Sigmoid colon (tissue), 7 donors: ENCODE data around the gene RSPRY1. TPM values are rescaled to one million over a fixed set of nuclear protein-coding genes. Genes with fewer than 3 reads are reported as not detected.

Source experiments
- DNase-seq: peaks from one replicate; pipeline ENCODE4 v3.0.0-alpha.2; 2019
- H3K27ac ChIP-seq, 4 donors: fragments of 200-600 bp; sonication (generic); one replicate each; pipeline ENCODE4 v1.5.1; 2016 to 2019; ENCODE audit warnings: mild to moderate bottlenecking in 1 of 4
- H3K27me3 ChIP-seq, 3 donors: fragments of 200-600 bp; sonication (generic); one replicate each; pipeline ENCODE4 v1.5.1; 2019; ENCODE audit warnings: mild to moderate bottlenecking in 1 of 3
- H3K36me3 ChIP-seq, 4 donors: fragments of 200-600 bp; sonication (generic); one replicate each; pipeline ENCODE4 v1.5.1; 2016 to 2019
- H3K4me1 ChIP-seq, 4 donors: fragments of 200-600 bp; sonication (generic); one replicate each; pipeline ENCODE4 v1.5.1; 2017 to 2019
- H3K4me3 ChIP-seq, 4 donors: fragments of 200-600 bp; sonication (generic); one replicate each; pipeline ENCODE4 v1.5.1; 2017 to 2019; ENCODE audit warnings: mild to moderate bottlenecking in 2 of 4, moderate library complexity in 1 of 4
- H3K9me3 ChIP-seq, 4 donors: fragments of 200-600 bp in 3 of 4; sonication (generic) in 3 of 4; one replicate each; pipeline versions ENCODE4 v1.5.1 to v1.6.1; 2013 to 2019
- EP300 ChIP-seq, 4 donors: sonication (generic); formaldehyde crosslinking; IDR thresholded peaks; one replicate each; pipeline ENCODE4 v1.6.1; 2017; ENCODE audit warnings: antibody characterized with exemption in 4 of 4
- POLR2A ChIP-seq, 2 donors: fragments of 450-650 bp; IDR thresholded peaks; one replicate each; pipeline ENCODE4 v1.6.1; 2016; ENCODE audit warnings: antibody characterized with exemption in 2 of 2, mild to moderate bottlenecking in 2 of 2, moderate library complexity in 2 of 2
- POLR2AphosphoS5 ChIP-seq, 4 donors: sonication (generic); formaldehyde crosslinking; IDR thresholded peaks; one replicate each; pipeline ENCODE4 v1.6.1; 2017; ENCODE audit warnings: antibody characterized with exemption in 4 of 4
- WGBS, 2 donors: extraction: QIAGEN DNeasy Blood & Tissue Kit; methylation state at CpG; one replicate each; pipeline ENCODE4 v1.1.7; 2013; 5-methylcytosine and 5-hydroxymethylcytosine counted together
- intact Hi-C: fragments of 100-400 bp; cut with DNase I; formaldehyde crosslinking; loops from one replicate; pipeline ENCODE4 v1.15.1; 2023
- polyA plus RNA-seq, 3 donors: library from polyadenylated mRNA; stranded (reverse); fragments of 200-250 nt; gene quantifications; one replicate each; pipeline ENCODE4 v1.2.3, GENCODE V29; 2013
- total RNA-seq, 4 donors: library from RNA; depleted of rRNA; stranded (reverse); fragments of >200 nt; gene quantifications; one replicate each; pipeline ENCODE4 v1.1.0, GENCODE V29; 2016
- TF ChIP-seq, protein P1 (sequence below), 4 experiments: fragments of 450-650 bp in 3 of 4; fragments of 200-600 bp in 1 of 4; IDR thresholded peaks; one replicate each; pipeline ENCODE4 v1.5.1; 2016 to 2019; ENCODE audit warnings: antibody characterized with exemption in 4 of 4, mild to moderate bottlenecking in 3 of 4, moderate library complexity in 2 of 4
- donor health status: healthy with polysubstance abuse.
- donor health status: Bipolar disorder and iron deficiency.
- donor health status: healthy.

The RSPRY1 gene
- total and polyA plus RNA-seq, 7 donors = 12.6 to 42.7 (median 30.6) TPM

DNA sequence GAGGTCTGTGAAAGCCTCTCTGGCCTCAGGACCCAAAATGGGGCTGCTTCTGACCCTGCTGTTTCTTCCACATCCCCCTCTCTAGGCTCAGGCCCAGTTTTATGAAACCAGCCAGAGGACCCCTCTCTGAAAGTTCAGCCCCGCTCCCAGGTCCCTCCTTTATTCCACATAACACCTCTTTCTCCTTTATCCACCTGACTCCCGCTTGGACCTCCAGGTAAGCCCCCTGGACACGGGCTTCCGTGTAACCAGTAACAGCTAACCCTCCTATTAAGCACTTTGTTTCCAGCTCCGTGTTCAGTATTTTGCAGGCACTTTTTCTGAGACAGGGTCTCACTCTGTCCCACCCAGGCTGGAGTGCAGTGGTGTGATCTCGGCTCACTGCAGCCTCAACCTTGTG, 37.6 kb upstream of the RSPRY1 start:
- no peaks in the 10 kb centered on the region for H3K9me3 ChIP-seq
- TF ChIP-seq POLR2AphosphoS5 (IDR thresholded peaks at IDR 0.05) (no peak), POLR2A (IDR thresholded peaks at IDR 0.05) (no peak), EP300 (IDR thresholded peaks at IDR 0.05) (no peak)
- TF ChIP-seq, protein P1, sequence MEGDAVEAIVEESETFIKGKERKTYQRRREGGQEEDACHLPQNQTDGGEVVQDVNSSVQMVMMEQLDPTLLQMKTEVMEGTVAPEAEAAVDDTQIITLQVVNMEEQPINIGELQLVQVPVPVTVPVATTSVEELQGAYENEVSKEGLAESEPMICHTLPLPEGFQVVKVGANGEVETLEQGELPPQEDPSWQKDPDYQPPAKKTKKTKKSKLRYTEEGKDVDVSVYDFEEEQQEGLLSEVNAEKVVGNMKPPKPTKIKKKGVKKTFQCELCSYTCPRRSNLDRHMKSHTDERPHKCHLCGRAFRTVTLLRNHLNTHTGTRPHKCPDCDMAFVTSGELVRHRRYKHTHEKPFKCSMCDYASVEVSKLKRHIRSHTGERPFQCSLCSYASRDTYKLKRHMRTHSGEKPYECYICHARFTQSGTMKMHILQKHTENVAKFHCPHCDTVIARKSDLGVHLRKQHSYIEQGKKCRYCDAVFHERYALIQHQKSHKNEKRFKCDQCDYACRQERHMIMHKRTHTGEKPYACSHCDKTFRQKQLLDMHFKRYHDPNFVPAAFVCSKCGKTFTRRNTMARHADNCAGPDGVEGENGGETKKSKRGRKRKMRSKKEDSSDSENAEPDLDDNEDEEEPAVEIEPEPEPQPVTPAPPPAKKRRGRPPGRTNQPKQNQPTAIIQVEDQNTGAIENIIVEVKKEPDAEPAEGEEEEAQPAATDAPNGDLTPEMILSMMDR (IDR thresholded peaks at IDR 0.05) = no peak
- H3K27me3 ChIP-seq = no peaks in the 10 kb centered on the region
- H3K27ac ChIP-seq = peak overlapping the region in 3 of 4 donors; percentile 8 to 34 (median 14)
- no peak overlapping the region for H3K4me3 ChIP-seq
- intact Hi-C loops = no loop called here
- DNase-seq = peak; percentile 57
- H3K4me1 ChIP-seq = peaks cover 0 to 26% (median 22%) of the 10 kb centered on the region in 4 donors
- 97% methylated on average over 6 of the region's 6 CpGs for WGBS, 2 donors
- peaks cover 0 to 19% (median 0%) of the 10 kb centered on the region in 4 donors for H3K36me3 ChIP-seq

DNA sequence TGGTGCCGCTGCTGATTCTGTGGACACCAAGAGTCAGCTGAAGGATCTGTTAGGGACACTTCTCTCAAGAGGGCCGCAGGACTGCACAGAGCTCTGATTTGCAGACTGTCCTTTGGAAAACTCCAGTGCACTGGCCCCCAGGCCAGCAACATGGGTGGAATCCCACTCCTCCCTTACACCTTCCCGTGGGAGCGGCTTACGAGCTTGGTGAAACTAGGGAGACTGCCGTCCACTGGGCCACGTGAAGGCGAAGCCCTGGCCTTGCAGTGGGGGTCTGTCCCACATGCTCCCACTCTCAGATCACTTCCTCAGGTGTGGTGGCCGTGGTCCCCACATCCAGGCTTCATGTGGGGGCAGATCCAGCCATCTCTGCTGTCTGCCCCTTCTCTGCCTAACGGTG, 36.7 kb upstream of the RSPRY1 start:
- intact Hi-C loops = no loop called here
- Histone ChIP-seq H3K36me3 (peaks cover 0 to 28% (median 2%) of the 10 kb centered on the region in 4 donors), H3K4me1 (peaks cover 0 to 33% (median 22%) of the 10 kb centered on the region in 4 donors), H3K27ac (no peak overlapping the region), H3K27me3 (no peaks in the 10 kb centered on the region), H3K4me3 (no peak overlapping the region), H3K9me3 (no peaks in the 10 kb centered on the region)
- TF ChIP-seq, protein P1 (IDR thresholded peaks at IDR 0.05) = no peak
- TF ChIP-seq EP300 (IDR thresholded peaks at IDR 0.05) = no peak
- TF ChIP-seq POLR2A (IDR thresholded peaks at IDR 0.05) = no peak
- no peak for TF ChIP-seq POLR2AphosphoS5 (IDR thresholded peaks at IDR 0.05)
- DNase-seq = peak; percentile 52
- WGBS, 2 donors = 94 to 96% methylated on average over 10 of the region's 10 CpGs

DNA sequence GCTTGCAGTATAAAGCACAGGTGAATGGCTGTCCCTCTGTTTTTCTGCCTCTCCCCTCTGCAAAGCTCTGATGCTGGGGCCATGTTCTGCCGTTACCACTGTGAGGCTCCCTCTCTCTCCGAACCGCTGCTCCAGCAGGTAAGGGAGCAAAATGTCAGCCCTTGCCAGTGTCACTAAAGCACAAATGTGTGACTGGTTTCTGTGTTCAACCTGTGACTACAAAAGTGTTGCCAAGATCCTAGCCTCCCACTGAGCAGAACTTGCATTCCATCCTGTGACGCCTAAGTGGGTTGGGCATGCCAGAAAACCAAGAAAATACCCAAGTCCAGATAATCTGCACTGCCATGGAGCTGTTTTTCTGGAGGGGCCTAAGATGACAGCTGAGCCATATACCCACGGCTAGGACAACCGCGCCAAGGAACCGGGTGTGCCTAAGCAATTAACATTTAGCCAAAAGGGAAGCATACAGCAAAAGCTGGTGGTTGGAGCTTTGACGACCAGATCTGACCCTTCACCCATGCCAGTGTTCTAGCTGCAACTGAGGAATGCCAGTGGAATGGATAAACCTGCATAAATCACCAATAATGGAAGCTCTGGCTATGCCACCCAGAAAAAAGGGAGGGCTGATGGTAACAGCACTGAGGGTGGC, 35.3 kb upstream of the RSPRY1 start:
- peak; percentile 47 for DNase-seq
- H3K36me3 ChIP-seq = peaks cover 0 to 42% (median 3%) of the 10 kb centered on the region in 4 donors
- no peaks in the 10 kb centered on the region for H3K9me3 ChIP-seq
- H3K4me1 ChIP-seq = peaks cover 0 to 33% (median 22%) of the 10 kb centered on the region in 4 donors
- TF ChIP-seq, protein P1 (IDR thresholded peaks at IDR 0.05) = no peak
- TF ChIP-seq POLR2A (IDR thresholded peaks at IDR 0.05) = no peak
- TF ChIP-seq POLR2AphosphoS5 (IDR thresholded peaks at IDR 0.05) = no peak
- TF ChIP-seq EP300 (IDR thresholded peaks at IDR 0.05) = no peak
- intact Hi-C loops = loop anchor here (5.0 kb wide), 1 partner anchor 59 kb away; the partner anchor contains the start of gene CPNE2
- no peaks in the 10 kb centered on the region for H3K27me3 ChIP-seq
- no peak overlapping the region for H3K27ac ChIP-seq
- H3K4me3 ChIP-seq = no peak overlapping the region
- 68 to 86% methylated on average over 9 of the region's 9 CpGs for WGBS, 2 donors

DNA sequence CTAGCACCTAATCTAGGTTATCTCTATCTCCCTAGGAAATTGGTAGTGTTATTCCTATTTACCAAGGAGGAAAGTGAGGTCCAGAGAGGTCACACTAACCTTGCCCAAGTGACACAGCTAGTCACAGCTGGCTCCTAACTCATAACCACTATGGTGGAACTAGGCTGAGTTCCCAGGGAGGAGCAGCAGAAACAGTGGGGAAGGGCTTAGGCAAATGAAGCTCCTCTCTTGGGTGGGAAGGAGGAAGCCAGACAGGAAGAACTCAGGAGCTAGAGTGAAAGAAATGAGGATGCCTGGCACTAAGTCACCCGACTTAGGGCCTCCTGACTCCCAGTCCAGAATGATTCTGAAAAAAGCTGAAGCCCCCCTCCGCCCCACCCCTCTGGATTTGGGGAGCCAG, 34.8 kb upstream of the RSPRY1 start:
- TF ChIP-seq POLR2AphosphoS5 (IDR thresholded peaks at IDR 0.05) (no peak), EP300 (IDR thresholded peaks at IDR 0.05) (no peak), POLR2A (IDR thresholded peaks at IDR 0.05) (no peak)
- TF ChIP-seq, protein P1 (IDR thresholded peaks at IDR 0.05) = no peak
- peaks cover 0 to 43% (median 3%) of the 10 kb centered on the region in 4 donors for H3K36me3 ChIP-seq
- WGBS, 2 donors = 83 to 88% methylated on average over 2 of the region's 2 CpGs
- DNase-seq = peak; percentile 28
- no peak overlapping the region for H3K4me3 ChIP-seq
- H3K4me1 ChIP-seq = peaks cover 0 to 33% (median 22%) of the 10 kb centered on the region in 4 donors
- intact Hi-C loops = loop anchor here (5.0 kb wide), 1 partner anchor 59 kb away; the partner anchor contains the start of gene CPNE2
- H3K9me3 ChIP-seq = no peaks in the 10 kb centered on the region
- H3K27ac ChIP-seq = no peak overlapping the region
- no peaks in the 10 kb centered on the region for H3K27me3 ChIP-seq
